Liver (tissue), 3 donors: ENCODE measurements around the gene FGF14.

Experiments used
- FOXA1 ChIP-seq: IDR thresholded peaks from 2 replicates; pipeline ENCODE4 v1.6.1; 2016; ENCODE audit warnings: antibody characterized with exemption
- HNF4A ChIP-seq, 2 donors: conservative IDR thresholded peaks; 2 replicates each; pipeline ENCODE4 v1.6.1; 2016; ENCODE audit warnings: antibody characterized with exemption in 2 of 2, mild to moderate bottlenecking in 2 of 2
- HNF4G ChIP-seq: IDR thresholded peaks from 2 replicates; pipeline ENCODE4 v1.6.1; 2016; ENCODE audit warnings: antibody characterized with exemption
- JUND ChIP-seq, 2 donors: IDR thresholded peaks; 2 replicates each; pipeline ENCODE4 v1.6.1; 2016; ENCODE audit warnings: antibody characterized with exemption in 2 of 2
- MAX ChIP-seq: IDR thresholded peaks from 2 replicates; pipeline ENCODE4 v1.6.1; 2016; ENCODE audit warnings: antibody characterized with exemption
- RAD21 ChIP-seq, 2 donors: IDR thresholded peaks; 2 replicates each; pipeline ENCODE4 v1.6.1; 2016; ENCODE audit warnings: antibody characterized with exemption in 2 of 2, mild to moderate bottlenecking in 2 of 2
- REST ChIP-seq: IDR thresholded peaks from 2 replicates; pipeline ENCODE4 v1.6.1; 2016; ENCODE audit warnings: antibody characterized with exemption, mild to moderate bottlenecking
- RXRA ChIP-seq, 2 donors: IDR thresholded peaks; 2 replicates each; pipeline ENCODE4 v1.6.1; 2017 to 2018; ENCODE audit warnings: antibody characterized with exemption in 2 of 2, mild to moderate bottlenecking in 1 of 2
- SP1 ChIP-seq: IDR thresholded peaks from 2 replicates; pipeline ENCODE4 v1.6.1; 2018; ENCODE audit warnings: antibody characterized with exemption, mild to moderate bottlenecking
- TAF1 ChIP-seq: conservative IDR thresholded peaks from 2 replicates; pipeline ENCODE4 v1.6.1; 2016; ENCODE audit warnings: antibody characterized with exemption, mild to moderate bottlenecking
- YY1 ChIP-seq: IDR thresholded peaks from 2 replicates; pipeline ENCODE4 v1.6.1; 2016; ENCODE audit warnings: antibody characterized with exemption, mild to moderate bottlenecking
- ZBTB33 ChIP-seq: IDR thresholded peaks from 2 replicates; pipeline ENCODE4 v1.6.1; 2016; ENCODE audit warnings: antibody characterized with exemption
- TF ChIP-seq, protein P1 (sequence below): fragments of 150-350 bp; IDR thresholded peaks from 2 replicates; pipeline ENCODE4 v1.5.1; 2017; ENCODE audit warnings: improper control_type of control experiment, low read depth, low read length; ENCODE audit not compliant: missing input control
- TF ChIP-seq, protein P2 (sequence below): IDR thresholded peaks from 2 replicates; pipeline ENCODE4 v1.6.1; 2016; ENCODE audit warnings: antibody characterized with exemption
- donor health status: healthy.
- donor health status: healthy.

- TF ChIP-seq, protein P1, sequence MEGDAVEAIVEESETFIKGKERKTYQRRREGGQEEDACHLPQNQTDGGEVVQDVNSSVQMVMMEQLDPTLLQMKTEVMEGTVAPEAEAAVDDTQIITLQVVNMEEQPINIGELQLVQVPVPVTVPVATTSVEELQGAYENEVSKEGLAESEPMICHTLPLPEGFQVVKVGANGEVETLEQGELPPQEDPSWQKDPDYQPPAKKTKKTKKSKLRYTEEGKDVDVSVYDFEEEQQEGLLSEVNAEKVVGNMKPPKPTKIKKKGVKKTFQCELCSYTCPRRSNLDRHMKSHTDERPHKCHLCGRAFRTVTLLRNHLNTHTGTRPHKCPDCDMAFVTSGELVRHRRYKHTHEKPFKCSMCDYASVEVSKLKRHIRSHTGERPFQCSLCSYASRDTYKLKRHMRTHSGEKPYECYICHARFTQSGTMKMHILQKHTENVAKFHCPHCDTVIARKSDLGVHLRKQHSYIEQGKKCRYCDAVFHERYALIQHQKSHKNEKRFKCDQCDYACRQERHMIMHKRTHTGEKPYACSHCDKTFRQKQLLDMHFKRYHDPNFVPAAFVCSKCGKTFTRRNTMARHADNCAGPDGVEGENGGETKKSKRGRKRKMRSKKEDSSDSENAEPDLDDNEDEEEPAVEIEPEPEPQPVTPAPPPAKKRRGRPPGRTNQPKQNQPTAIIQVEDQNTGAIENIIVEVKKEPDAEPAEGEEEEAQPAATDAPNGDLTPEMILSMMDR: no peak
- TF ChIP-seq, protein P2, sequence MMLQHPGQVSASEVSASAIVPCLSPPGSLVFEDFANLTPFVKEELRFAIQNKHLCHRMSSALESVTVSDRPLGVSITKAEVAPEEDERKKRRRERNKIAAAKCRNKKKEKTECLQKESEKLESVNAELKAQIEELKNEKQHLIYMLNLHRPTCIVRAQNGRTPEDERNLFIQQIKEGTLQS: no peak
- TF ChIP-seq YY1 (no peak), TAF1 (no peak), FOXA1 (no peak), RXRA (IDR thresholded peaks at IDR 0.05) (no peak), ZBTB33 (no peak), RAD21 (IDR thresholded peaks at IDR 0.05) (no peak), REST (no peak), JUND (IDR thresholded peaks at IDR 0.05) (no peak), MAX (no peak), HNF4A (conservative IDR thresholded peaks at IDR 0.05) (no peak), SP1 (no peak), HNF4G (no peak)
Observed at GRCh38 chr13:102033857-102034331, 368.0 kb downstream of the FGF14 start.
